ENCODE data around the gene RNASEH1.

The RNASEH1 gene

GRCh38 chr2:3513026-3513810 lies 44.9 kb downstream of the RNASEH1 start:
- no peak for DNase-seq (ENCODE audit: low read depth)
- no peak overlapping the region for H3K4me3 ChIP-seq (ENCODE audit: low read depth, low read length)
- no peak for TF ChIP-seq CTCF (conservative IDR thresholded peaks at IDR 0.05; ENCODE audit: low read depth, low read length)

GRCh38 chr2:3512086-3512485 lies 46.0 kb downstream of the RNASEH1 start:
- no peak overlapping the region for H3K4me3 ChIP-seq (ENCODE audit: low read depth, low read length)
- TF ChIP-seq CTCF (conservative IDR thresholded peaks at IDR 0.05; ENCODE audit: low read depth, low read length): no peak
- no peak for DNase-seq (ENCODE audit: low read depth)

GRCh38 chr2:3505771-3506170 lies 52.4 kb downstream of the RNASEH1 start:
- TF ChIP-seq CTCF (conservative IDR thresholded peaks at IDR 0.05; ENCODE audit: low read depth, low read length): no peak
- DNase-seq (ENCODE audit: low read depth): peak; percentile 27
- H3K4me3 ChIP-seq (ENCODE audit: low read depth, low read length): no peak overlapping the region

- TF ChIP-seq CTCF (conservative IDR thresholded peaks at IDR 0.05; ENCODE audit: low read depth, low read length): no peak
- DNase-seq (ENCODE audit: low read depth): no peak
- H3K4me3 ChIP-seq (ENCODE audit: low read depth, low read length): no peak overlapping the region
These were observed 53.4 kb downstream of the RNASEH1 start for GRCh38 chr2:3504741-3505140.

GRCh38 chr2:3503483-3503882 lies 54.6 kb downstream of the RNASEH1 start:
- DNase-seq (ENCODE audit: low read depth): no peak
- no peak overlapping the region for H3K4me3 ChIP-seq (ENCODE audit: low read depth, low read length)
- no peak for TF ChIP-seq CTCF (conservative IDR thresholded peaks at IDR 0.05; ENCODE audit: low read depth, low read length)

- DNase-seq (ENCODE audit: low read depth): no peak
- no peak for TF ChIP-seq CTCF (conservative IDR thresholded peaks at IDR 0.05; ENCODE audit: low read depth, low read length)
These were observed 55.1 kb downstream of the RNASEH1 start for GRCh38 chr2:3503046-3503445.

GRCh38 chr2:3500326-3500899 lies 57.7 kb downstream of the RNASEH1 start:
- no peak overlapping the region for H3K4me3 ChIP-seq (ENCODE audit: low read depth, low read length)
- DNase-seq (ENCODE audit: low read depth): no peak

More at GRCh38 chr2:3503046-3503445, 55.1 kb downstream of the RNASEH1 start:
- no peak overlapping the region for H3K4me3 ChIP-seq (ENCODE audit: low read depth, low read length)

More at GRCh38 chr2:3500326-3500899, 57.7 kb downstream of the RNASEH1 start:
- TF ChIP-seq CTCF (conservative IDR thresholded peaks at IDR 0.05; ENCODE audit: low read depth, low read length): no peak
